ENCODE data around the gene RABL3.
"Not testable (repeated sequence)": the region's sequence is repeated elsewhere in the genome, so short reads cannot be mapped to it uniquely, and the experiment has no call there.

Gene RABL3

DNA sequence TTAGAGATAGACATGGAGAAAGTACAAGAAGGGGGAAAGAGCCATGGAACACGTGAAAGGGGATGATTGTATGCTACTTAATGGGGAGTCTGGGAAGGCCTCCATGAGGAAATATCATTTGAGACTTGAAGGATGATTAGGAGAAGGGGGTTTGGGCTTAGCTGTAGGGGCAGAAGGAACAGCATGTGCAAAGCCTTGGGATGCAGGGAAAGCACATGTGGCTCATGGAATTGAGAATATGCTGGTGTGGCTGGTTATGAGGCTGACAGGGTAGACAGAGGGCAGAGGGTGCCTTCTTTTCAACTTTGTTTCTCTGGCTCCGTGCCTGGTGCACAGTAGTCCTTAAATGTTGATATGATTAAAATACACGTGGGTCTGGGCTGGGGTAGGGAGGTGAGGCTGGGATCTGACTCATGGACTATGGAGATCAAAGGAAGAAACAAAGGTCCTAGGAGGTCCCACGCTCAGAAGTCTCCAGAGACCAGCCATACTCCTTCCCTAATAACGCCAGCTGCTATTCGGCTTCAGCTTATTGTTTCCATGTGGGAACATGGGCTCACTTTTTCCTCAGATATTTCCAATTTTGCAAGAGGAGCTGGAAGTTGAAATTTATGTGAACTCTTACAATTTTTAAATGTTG, 1.4 kb upstream of the RABL3 start:
- no peak for DNase-seq (ENCODE audit: low spot score)

DNA sequence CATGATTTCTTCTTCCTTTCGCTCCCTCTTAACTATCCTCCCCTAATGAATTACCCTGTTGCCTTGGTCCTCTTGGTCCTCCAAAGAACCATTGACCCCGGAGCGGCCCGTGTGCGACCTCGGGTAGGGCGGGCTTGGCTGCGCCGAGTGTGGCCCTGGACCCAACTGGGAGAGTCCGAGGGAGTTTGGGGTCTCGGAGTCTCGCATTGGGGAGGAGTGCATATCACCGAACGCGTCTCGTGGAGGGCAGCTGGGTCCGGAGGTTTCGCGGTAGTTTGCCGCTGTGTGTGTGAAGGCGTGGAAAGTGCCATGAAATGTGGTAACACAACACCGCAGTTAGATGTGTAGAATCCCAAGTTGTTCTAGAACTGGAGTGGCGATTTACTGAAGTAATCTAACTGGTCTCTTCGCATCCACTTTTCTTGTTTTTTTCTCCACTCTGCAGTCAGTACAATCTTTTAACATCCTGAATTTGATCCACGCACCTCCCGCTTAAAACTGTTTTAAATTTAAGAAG, 591 bp upstream of the RABL3 start:
- DNase-seq (ENCODE audit: low spot score) = no peak

DNA sequence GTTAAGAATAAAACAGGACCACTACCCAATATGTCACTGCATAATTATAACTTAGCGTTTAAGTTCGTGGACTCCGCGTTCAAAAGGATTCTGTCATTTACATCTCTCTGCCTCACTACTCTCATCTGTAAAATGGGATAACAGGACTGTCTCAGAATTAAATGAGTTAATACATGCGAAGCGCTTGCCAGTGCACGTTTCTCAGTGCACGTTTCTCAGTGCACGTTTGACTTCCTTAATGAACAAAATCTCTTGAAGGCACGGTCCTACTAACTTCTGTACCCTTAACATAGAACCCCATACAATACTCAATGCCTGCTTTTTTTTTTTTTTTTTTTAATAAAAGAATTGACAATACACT, 499 bp downstream of the RABL3 start:
- no peak for DNase-seq (ENCODE audit: low spot score)

DNA sequence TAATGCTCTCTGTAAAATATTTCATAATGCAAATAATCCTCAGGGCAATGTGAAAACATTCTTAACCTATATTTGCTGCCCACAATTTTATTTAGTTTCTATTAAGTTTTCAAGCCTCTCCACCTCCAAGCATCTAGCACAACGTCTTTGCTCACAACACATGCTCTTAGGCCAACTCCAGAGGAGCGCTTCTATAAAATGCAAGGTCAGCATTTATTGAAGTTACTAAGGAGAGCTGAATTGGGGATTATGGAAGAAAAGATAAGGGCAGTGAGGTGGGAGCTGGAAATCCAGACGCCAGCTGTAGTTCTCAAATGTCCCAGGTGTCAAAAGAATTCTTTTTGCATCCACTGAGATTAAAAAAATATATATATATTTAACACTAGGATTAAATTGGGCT, 996 bp downstream of the RABL3 start:
- no peak for DNase-seq (ENCODE audit: low spot score)

DNA sequence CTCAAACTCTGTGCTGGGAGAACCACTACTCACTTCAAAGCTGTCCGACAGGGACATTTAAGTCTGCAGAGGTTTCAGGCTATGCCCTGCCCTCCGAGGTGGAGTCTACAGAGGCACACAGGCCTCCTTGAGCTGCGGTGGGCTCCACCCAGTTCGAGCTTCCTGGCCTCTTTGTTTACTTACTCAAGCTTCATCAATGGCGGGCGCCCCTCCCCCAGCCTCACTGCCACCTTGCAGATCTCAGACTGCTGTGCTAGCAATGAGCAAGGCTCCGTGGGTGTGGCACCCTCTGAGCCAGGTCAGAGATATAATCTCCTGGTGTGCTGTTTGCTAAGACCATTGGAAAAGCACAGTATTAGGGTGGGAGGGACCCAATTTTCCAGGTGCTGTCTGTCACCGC, 4.3 kb downstream of the RABL3 start:
- DNase-seq (ENCODE audit: low spot score) = not testable (repeated sequence)

DNA sequence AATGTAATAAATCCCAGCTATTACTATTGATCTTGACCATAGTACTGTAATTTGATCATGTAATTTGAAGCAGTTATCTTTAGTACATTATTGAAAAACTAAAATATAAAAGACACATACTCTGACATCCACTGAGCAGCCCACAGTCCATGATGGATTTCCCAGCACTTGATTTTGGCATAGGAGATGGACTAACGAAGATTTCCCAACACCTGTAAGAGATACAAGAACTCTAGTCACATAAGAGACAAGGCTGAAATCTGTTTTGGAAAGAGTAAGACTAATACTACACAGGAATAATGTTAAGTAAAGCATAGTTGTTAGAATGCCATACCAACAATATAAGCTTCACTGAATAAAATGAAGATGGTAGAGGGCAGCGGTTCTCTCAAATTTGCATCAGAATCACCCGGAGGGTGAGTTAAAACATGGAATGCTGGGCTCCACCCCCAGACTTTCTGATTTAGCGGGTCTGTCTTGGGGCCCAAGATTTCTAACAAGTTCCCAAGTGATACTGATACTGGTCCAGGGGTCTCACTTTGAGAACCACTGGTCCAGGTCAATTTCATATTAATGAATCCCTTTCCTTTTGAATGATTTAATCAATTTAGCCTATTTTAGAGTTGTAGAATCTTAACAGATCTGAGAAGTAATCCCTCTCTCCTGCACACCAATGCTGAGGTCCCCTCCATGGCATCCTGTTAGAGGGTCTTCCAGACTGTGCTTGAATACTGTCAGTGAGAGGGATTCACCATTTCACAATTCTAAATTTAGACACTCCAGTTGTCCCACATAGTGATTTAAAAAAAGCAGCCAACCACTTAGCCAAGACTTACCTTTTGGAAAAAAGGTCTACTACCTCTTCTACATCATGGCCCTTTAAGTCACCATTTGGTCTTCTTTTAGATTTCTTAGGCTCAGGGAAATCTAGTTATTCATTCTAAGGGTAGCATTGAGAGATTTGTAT, 11.5 kb downstream of the RABL3 start:
- no peak for DNase-seq (ENCODE audit: low spot score)

DNA sequence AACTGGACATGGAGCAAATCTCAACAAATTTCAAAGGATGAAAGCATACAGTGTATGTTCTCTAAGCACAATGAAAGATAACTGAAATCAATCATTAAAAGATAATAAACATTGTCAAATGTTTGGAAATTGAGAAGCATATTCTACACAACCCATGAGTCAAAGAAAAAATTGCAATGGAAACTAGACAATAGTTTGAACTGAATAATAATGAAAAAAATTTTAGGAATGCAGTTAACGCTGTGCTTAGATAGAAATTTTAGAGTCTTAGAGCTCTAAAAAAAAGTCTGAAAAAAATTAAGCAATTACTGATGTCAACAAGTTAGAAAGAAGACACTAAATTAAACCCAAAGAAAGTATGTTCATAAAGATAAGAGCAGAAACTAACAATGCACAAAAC, 15.5 kb downstream of the RABL3 start:
- no peak for DNase-seq (ENCODE audit: low spot score)

DNA sequence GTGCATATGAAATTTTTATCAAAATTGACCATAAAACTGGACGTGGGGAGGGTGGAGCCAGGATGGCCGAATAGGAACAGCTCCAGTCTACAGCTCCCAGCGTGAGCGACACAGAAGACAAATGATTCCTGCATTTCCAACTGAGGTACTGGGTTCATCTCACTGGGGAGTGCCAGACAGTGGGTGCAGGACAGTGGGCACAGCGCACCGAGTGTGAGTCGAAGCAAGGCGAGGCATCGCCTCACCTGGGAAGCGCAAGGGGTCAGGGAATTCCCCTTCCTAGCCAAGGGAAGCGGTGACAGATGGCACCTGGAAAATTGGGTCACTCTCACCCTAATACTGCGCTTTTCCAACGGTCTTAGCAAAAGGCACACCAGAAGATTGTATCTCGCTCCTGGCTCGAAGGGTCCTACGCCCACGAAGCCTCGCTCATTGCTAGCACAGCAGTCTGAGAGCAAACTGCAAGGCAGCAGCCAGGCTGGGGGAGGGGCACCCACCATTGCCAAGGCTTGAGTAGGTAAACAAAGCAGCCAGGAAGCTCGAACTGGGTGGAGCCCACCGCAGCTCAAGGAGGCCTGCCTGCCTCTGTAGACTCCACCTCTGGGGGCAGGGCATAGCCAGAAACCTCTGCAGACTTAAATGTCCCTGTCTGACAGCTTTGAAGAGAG, 23.0 kb downstream of the RABL3 start:
- DNase-seq (ENCODE audit: low spot score) = not testable (repeated sequence)

DNA sequence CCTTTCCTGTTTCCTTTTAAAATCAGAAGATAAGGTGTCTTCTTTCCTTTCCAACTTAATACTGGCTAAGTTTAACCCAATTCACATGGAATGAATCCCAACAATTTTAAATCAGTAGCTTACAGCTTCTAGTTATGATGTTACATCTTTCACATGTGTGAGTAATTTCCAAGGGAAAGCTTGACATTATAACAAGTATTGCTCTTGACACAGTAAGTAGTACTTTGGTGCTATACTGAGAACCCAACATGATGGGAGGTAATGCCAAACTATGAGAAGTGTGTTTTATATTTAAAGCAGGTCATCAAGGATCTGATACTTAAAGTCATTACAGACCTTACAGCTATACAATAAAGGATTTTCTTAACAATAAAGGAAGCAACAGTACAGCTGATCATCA, 29.1 kb downstream of the RABL3 start:
- no peak for DNase-seq (ENCODE audit: low spot score)

DNA sequence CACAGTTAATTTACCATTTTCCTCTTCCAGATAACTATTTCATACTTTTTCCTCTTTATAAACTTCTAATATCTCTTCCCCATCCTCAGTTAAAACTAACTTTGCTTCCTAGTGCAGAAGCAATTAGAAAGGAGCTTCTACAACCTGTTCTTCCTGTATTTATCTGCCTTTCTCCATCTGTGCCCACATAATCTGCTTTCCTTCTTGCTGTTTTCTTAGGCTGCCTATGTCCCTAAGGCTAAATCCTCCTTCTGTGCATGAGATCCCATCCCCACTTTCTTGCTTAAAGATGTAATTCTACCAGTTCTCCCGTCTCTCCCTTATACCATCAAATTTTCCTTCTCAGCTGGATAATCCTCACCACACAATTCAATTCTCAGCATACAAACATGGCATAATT, 31.9 kb downstream of the RABL3 start:
- no peak for DNase-seq (ENCODE audit: low spot score)

DNA sequence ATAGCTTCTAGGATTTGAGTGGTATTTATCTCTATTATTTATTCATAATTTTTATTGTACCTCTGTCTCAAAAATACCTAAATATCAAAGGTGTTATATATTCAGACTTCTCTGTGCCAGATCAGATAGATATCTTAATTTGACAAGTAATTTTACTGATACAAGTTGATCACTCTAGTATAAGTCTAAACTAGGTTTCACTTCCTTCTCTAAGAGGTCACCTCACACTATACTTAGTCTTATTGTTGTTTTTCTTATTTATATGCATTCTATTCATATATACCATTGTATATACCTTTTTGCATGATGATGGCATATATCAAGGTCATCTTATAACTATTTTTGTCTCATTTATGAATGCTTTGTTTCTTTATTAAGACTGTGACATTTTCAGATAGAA, 33.9 kb downstream of the RABL3 start:
- DNase-seq (ENCODE audit: low spot score) = no peak

DNA sequence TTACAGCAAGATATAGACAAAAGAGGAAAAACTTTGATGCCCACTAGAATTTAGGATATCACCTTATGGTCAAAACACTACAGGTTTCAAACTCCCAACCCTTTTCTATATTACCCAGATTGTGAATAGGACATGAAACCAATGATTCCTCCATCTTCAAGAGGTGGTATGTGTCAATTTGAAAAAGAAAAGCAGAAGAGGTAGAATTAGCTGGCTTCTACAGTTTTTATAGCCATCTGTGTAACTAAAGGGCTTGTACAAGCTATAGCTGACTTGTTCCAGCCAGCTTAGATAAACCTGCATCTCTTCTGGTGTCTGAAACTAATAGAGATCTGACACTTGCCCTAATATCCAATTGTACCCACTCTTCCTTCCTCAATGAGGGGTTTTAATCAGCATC, 35.4 kb downstream of the RABL3 start:
- no peak for DNase-seq (ENCODE audit: low spot score)

DNA sequence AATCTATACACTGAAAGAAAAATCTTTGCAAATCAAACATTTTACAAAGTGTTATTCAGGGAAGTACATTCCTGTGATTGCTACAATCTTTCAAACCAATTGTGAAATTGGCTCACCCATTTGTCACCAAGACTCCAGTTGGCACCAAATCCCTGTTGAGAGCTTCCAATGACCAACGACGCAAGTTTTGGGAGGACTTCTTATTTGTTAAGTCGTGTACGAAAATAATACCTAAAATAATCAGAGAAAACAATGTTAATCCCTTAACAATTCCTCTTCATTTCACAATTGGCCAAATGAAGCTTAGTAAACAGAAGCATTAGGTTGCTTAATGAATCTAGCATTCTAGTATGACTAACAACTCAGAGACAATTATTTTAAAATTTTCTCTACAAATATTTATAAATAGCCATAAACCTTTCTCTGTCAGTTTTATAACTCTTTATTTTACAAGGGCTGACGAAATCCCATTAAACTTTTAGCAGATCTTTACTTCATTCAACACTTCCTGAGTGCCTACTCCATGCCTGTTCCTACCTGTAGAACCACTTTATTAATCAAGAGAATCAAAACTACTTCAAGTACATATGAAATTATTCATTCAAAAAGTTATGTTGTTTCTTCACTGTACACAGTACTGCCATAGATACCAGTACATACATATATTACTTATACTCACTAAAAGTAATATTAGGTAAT, 36.3 kb downstream of the RABL3 start:
- no peak for DNase-seq (ENCODE audit: low spot score)

DNA sequence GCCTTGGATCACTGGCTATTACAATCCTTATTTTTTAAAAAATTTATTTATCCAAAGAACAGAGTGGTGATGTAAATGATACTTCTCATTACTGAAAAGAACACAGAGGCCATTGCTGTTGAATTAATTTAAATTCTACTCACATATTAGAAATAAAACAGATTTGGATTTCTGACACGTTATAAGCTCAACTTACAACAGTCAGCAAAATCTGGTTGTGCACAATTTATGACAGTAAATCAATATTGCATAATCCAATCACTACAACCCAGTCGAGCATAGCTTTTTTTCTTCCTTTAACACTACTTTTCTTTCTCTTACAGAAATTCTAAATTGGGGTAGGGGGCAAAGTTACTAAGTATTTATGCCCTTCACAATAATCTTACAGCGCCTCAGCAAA, 43.0 kb downstream of the RABL3 start:
- no peak for DNase-seq (ENCODE audit: low spot score)

DNA sequence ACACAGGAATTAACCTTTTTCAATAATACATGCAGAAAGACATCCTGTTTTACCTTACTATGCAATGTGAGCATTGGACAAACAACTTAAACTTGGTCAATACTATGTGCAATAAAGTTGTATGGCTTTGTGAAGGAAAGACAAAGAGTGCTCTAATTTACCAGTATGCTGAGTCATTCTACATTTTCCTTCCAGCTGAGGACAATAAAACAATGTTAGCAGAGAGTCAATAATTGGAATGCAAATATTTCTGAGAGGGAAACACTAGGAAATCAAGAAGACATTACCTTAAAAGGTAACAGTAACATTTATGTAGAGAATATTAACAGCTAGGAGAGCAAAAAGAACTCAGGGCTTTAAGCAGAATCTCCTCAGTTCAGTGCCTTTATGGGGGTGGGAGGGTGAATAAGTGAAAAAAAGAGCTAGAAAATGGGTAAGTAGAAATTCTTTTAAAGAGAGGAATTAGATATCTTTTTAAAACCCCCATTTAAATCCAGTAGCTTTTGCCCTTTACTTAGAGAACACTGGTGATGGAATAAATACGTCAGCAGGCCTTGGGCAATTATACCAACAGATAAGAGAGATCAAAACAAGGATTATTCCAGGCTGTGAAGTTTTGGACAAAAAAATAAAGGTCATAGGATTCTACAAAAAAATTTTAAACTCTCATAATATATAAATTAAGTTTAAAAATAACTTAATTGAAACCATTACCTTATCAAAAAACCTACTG, 48.7 kb downstream of the RABL3 start:
- DNase-seq (ENCODE audit: low spot score) = peak; percentile 44

DNA sequence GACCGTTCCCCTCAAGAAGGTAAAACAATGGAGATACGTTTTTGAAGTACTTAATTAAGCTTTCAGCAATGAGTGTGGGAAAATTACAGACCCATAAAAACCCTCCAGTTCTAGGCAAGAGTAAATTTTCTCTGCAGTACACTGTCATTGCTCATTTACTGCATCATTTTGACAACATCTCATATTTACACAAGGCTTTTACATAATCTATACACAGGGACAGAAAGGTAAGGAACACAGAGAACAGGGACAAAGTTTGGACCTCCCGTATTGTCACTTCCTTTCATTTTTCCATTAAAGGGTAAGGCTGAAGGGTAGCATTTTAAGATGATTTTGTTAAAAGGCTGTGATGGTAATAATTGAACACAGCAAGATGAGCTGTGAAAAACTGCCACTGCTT, 52.9 kb downstream of the RABL3 start:
- DNase-seq (ENCODE audit: low spot score) = no peak

DNA sequence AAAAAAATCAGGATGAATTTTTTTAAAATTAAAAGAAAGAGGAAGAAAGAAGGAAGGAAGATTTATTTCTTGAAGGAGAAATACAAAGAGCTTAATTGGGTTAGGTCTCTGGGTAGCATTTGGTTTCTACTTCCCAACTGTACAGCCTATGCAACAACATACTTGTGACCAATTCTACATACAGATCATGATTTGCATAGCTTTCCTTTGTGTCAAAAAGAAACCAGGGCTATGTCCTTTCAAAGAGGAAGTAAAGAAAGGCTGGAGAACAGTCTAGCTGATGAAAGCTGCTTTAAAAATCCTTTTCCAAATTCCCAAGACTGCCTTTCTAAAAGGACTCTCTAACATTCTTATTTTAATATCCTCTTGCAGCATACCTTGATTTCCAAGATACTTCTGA, 54.2 kb downstream of the RABL3 start:
- DNase-seq (ENCODE audit: low spot score) = peak; percentile 47

DNA sequence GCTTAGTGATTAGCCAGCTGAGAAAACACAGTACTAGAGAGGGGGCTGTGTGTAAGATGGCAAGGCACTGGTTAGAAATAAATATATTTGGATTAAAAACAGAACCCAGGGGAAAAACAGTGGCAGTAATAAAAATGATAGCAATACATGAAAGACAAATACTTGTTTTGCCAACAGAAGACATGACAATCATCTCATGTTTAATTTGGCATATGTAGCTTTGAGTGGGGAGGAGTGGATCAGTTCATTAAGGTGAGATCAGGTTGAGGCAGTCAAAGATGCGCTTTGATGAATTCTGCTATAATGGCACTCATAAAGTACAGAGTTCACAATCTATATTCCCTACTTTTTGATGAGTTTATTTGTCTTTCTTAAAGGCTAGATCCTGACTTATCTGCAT, 56.9 kb downstream of the RABL3 start:
- DNase-seq (ENCODE audit: low spot score) = no peak

DNA sequence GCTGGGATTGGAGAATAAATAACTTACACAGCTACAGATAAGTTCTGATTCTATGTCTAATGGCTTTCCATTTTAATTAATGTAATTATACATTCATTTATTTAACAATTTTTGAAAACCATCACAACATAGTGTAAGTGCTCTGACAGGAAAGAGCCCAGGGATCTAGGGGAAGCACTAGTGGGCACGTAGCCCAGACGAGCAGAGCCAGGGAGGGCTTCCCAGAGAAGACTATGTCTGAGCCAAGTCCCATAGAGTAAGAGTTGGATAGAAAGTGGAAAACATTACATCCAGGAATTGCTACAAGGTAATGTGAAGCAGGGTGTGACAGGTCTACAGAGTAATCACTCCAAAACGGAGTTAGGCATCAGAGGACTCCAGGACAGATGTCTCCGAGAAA, 57.4 kb downstream of the RABL3 start:
- no peak for DNase-seq (ENCODE audit: low spot score)

DNA sequence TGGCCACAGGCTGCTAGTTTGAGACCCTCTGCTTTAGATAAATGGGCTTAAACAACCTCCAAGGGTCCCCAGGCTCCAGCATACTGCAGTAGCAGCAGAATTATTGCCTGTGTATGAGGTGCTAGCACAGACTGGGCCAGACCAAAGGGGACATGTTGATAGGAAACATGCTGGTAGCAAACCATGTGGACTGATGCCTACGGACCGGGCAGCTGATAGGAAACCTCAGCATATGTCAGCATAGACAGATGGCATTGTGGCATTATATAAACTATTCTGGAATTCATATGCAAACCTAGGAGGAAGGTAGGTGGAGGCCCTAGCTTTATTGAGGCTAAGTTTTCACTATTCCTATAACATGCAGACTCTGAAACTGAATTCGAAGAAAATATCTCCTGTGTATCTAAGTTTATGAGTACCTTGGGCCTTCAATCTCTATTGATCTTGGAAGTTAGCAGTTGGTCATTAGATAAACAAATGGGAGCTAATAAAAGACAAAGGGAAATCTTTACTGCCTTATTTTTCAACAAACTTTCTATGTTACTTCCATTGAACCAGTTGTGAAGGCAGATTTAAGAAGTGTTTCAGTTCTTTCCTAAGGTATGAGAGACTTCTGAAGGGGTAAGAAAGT, 58.5 kb downstream of the RABL3 start:
- DNase-seq (ENCODE audit: low spot score) = no peak

DNA sequence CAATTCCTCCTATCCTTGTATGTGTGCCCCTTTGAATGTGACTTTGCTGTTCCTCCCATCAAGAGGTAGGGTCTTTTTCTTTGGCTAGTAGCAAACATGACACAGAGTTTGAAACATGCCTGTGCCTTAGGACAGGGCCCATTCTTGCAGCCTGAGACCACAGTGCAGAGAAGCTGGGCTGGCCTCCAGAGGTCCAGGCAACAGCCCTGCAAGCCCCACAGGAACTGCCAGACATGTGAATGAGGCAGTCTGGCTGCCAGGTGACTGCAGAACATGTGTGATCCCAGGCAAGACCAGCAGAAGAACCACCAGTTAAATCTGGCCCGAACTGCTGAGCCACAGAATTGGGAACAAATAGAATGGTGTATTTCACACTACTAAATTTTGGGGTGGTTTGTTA, 59.1 kb downstream of the RABL3 start:
- DNase-seq (ENCODE audit: low spot score) = no peak

All from globus pallidus (tissue), 1 donor.